GM12878 (cell line): ENCODE measurements around the gene CLEC14A. TPM values are rescaled to one million over a fixed set of nuclear protein-coding genes. Genes with fewer than 3 reads are reported as not detected.

ENCODE experiments used
- ATAC-seq: fragments of 200-7000 bp; cut with Tn5 transposase; 3 replicates; pipeline ENCODE4 v1.9.1; 2020; ENCODE audit warnings: mild to moderate bottlenecking, moderate library complexity
- BruUV-seq: library from RNA; stranded (reverse); fragments of 400-500 nt; replicated peaks from 2 replicates; lab custom pipeline; 2021; lab: Mats Ljungman, UMichigan
- CTCF ChIA-PET: fragments of 300-600 bp; sonication (Branson Sonifier 250); formaldehyde crosslinking; extraction: SDS; loops from one replicate; lab custom pipeline; 2021; ENCODE audit warnings: inconsistent platforms; lab: Yijun Ruan, JAX
- POLR2A ChIA-PET: fragments of 350-600 bp; formaldehyde crosslinking; extraction: SDS; loops from one replicate; lab custom pipeline; 2021; ENCODE audit warnings: inconsistent platforms; lab: Charles Lee
- RAD21 ChIA-PET: fragments of 300-600 bp; sonication (Branson Sonifier 250); formaldehyde crosslinking; loops from one replicate; lab custom pipeline; 2023; ENCODE audit warnings: antibody characterized with exemption; ENCODE audit not compliant: unreplicated experiment; lab: Charles Lee
- SMC1A ChIA-PET: fragments of 300-600 bp; sonication (Branson Sonifier 250); formaldehyde crosslinking; loops from one replicate; lab custom pipeline; 2023; ENCODE audit not compliant: unreplicated experiment, uncharacterized antibody; lab: Charles Lee
- DNase-seq: peaks from one replicate; pipeline ENCODE4 v3.0.0-alpha.2; 2011; ENCODE audit warnings: low read depth, low spot score
- FAIRE-seq: peaks from 3 replicates; lab custom pipeline; 2011; peaks lifted over from hg19 to GRCh38; lab: Jason Lieb, UNC
- H2AFZ ChIP-seq: 2 replicates; pipeline ENCODE4 v1.6.0; 2011; ENCODE audit warnings: low read depth, low read length, control low read depth; ENCODE audit not compliant: control insufficient read depth
- H3K27ac ChIP-seq: 2 replicates; pipeline ENCODE4 v1.5.1; 2011; ENCODE audit warnings: control low read depth; ENCODE audit not compliant: control insufficient read depth, insufficient read depth
- H3K27me3 ChIP-seq, 2 experiments: replicated peaks in 1 of 2; 2 replicates each; pipeline versions ENCODE4 v1.6.0 to v1.6.1; 2011; ENCODE audit warnings: low read length in 1 of 2; ENCODE audit not compliant: control insufficient read depth in 2 of 2, insufficient read depth in 2 of 2
- H3K36me3 ChIP-seq, 2 experiments: 2 replicates each; pipeline ENCODE4 v1.5.1; 2011; ENCODE audit warnings: low read length in 1 of 2; ENCODE audit not compliant: control insufficient read depth in 2 of 2, insufficient read depth in 2 of 2
- H3K4me1 ChIP-seq: 2 replicates; pipeline ENCODE4 v1.6.1; 2011; ENCODE audit warnings: mild to moderate bottlenecking, low read length, moderate library complexity, mixed read lengths; ENCODE audit not compliant: control insufficient read depth, insufficient read depth
- H3K4me2 ChIP-seq: 2 replicates; pipeline ENCODE4 v1.6.0; 2011; ENCODE audit warnings: control low read depth; ENCODE audit not compliant: control insufficient read depth, insufficient read depth
- H3K4me3 ChIP-seq: fragments of 200-600 bp; sonication (generic); 2 replicates; pipeline ENCODE4 v1.5.1; 2016
- H3K79me2 ChIP-seq: 2 replicates; pipeline ENCODE4 v1.6.0; 2011; ENCODE audit warnings: low read length; ENCODE audit not compliant: control insufficient read depth, insufficient read depth
- H3K9ac ChIP-seq: 2 replicates; pipeline ENCODE4 v1.8.0; 2011; ENCODE audit warnings: low read length, control low read depth, mixed read lengths; ENCODE audit not compliant: control insufficient read depth, insufficient read depth
- H3K9me3 ChIP-seq: replicated peaks from 3 replicates; pipeline ENCODE4 v1.5.1; 2011; ENCODE audit warnings: mild to moderate bottlenecking, low read length; ENCODE audit not compliant: control insufficient read depth, insufficient read depth
- H4K20me1 ChIP-seq: 2 replicates; pipeline ENCODE4 v1.6.0; 2011; ENCODE audit not compliant: control insufficient read depth, insufficient read depth
- ATF3 ChIP-seq: IDR thresholded peaks from 2 replicates; pipeline ENCODE4 v1.6.1; 2011; ENCODE audit warnings: low read depth, mild to moderate bottlenecking, low read length, moderate library complexity, borderline replicate concordance; ENCODE audit errors: extremely low read depth
- ATF7 ChIP-seq: fragments of 450-650 bp; IDR thresholded peaks from 2 replicates; pipeline ENCODE4 v1.6.1; 2016; ENCODE audit warnings: low read depth, mild to moderate bottlenecking
- CEBPB ChIP-seq, 2 experiments: fragments of 150-350 bp in 1 of 2; IDR thresholded peaks; 2 replicates each; pipeline ENCODE4 v1.6.1; 2012 to 2014; ENCODE audit warnings: low read depth in 2 of 2, low read length in 2 of 2, borderline replicate concordance in 1 of 2, inconsistent platforms in 1 of 2
- CREB1 ChIP-seq: IDR thresholded peaks from 2 replicates; pipeline ENCODE4 v1.6.1; 2012; ENCODE audit warnings: low read depth, mild to moderate bottlenecking, inconsistent platforms
- CREM ChIP-seq: IDR thresholded peaks from 2 replicates; pipeline ENCODE4 v1.6.1; 2014; ENCODE audit warnings: antibody characterized with exemption, low read depth
- EGR1 ChIP-seq, 2 experiments: IDR thresholded peaks; 1 replicate in 1 of 2; 2 replicates in 1 of 2; pipeline ENCODE4 v1.6.1; 2011 to 2012; ENCODE audit warnings: low read depth in 2 of 2, low read length in 2 of 2, borderline replicate concordance in 1 of 2, mild to moderate bottlenecking in 1 of 2, moderate library complexity in 1 of 2
- KAT2A ChIP-seq: conservative IDR thresholded peaks from 2 replicates; pipeline ENCODE4 v1.6.1; 2011; ENCODE audit warnings: low read depth, low read length; ENCODE audit not compliant: control insufficient read depth
- KDM1A ChIP-seq: fragments of 200-600 bp; sonication (generic); IDR thresholded peaks from 2 replicates; pipeline ENCODE4 v1.6.1; 2016; ENCODE audit warnings: borderline replicate concordance
- SMC3 ChIP-seq: IDR thresholded peaks from 2 replicates; pipeline ENCODE4 v1.6.1; 2011; ENCODE audit warnings: low read length, improper control_type of control experiment, borderline replicate concordance
- STAT1 ChIP-seq: fragments of 450-650 bp; conservative IDR thresholded peaks from 2 replicates; pipeline ENCODE4 v1.6.1; 2014; ENCODE audit warnings: antibody characterized with exemption, mild to moderate bottlenecking
- ZNF622 ChIP-seq: fragments of 450-650 bp; IDR thresholded peaks from 2 replicates; pipeline ENCODE4 v1.6.1; 2017; ENCODE audit warnings: mild to moderate bottlenecking, inconsistent platforms
- WGBS: methylation state at CpG from one replicate; pipeline ENCODE4 v1.1.6; 2016; ENCODE audit warnings: low lambda C conversion rate; ENCODE audit not compliant: insufficient replicate concordance, insufficient coverage; ENCODE audit errors: missing lambda C conversion rate; 5-methylcytosine and 5-hydroxymethylcytosine counted together
- in situ Hi-C: fragments of 300-500 bp; cut with MboI; formaldehyde crosslinking; loops from 9 replicates; pipeline ENCODE4 v1.14.3; 2018; ENCODE audit warnings: mixed read lengths
- intact Hi-C: fragments of 100-400 bp; cut with micrococcal nuclease; formaldehyde crosslinking; loops from one replicate; pipeline ENCODE4 v1.14.2; 2022; ENCODE audit not compliant: unreplicated experiment
- polyA plus RNA-seq, 11 experiments: library from polyadenylated mRNA; depleted of rRNA in 4 of 11; unstranded in 6 of 11; stranded (reverse) in 5 of 11; fragments of >200 nt; fragmentation: Nextera tagmentation in 4 of 11; fragmentation: Illumina TruSeq in 1 of 11; extraction: Ambion mirVana in 4 of 11; extraction: Trizol in 1 of 11; gene quantifications; 1 replicate in 1 of 11; 2 replicates in 10 of 11; pipeline versions ENCODE4 v1.2.1 to v1.2.3, GENCODE V29; 2011 to 2016; ENCODE audit warnings: inconsistent platforms in 2 of 11, missing spikeins in 2 of 11, low read depth in 1 of 11
- total RNA-seq, 4 experiments: library from RNA; depleted of rRNA in 3 of 4; stranded (reverse); fragments of >200 nt in 3 of 4; fragmentation: Illumina TruSeq in 1 of 4; extraction: Trizol in 1 of 4; gene quantifications; 2 replicates each; pipeline versions ENCODE4 v1.2.1 to v1.2.3, GENCODE V29; 2013 to 2021
- TF ChIP-seq, protein P1 (sequence below): IDR thresholded peaks from 2 replicates; pipeline ENCODE4 v1.6.1; 2011; ENCODE audit warnings: mild to moderate bottlenecking, low read depth, low read length, moderate library complexity; ENCODE audit not compliant: insufficient replicate concordance
- TF ChIP-seq, protein P2 (sequence below): IDR thresholded peaks from 2 replicates; pipeline ENCODE4 v1.6.1; 2012; ENCODE audit warnings: low read depth, low read length, improper control_type of control experiment
- TF ChIP-seq, protein P3 (sequence below): IDR thresholded peaks from 2 replicates; pipeline ENCODE4 v1.6.1; 2012; ENCODE audit warnings: low read length, inconsistent platforms

CLEC14A gene
- total and polyA plus RNA-seq, 10 of the 15 experiments (the other 5 are each of a cell fraction or from before 2014, with no cell fraction given): not detected

DNA sequence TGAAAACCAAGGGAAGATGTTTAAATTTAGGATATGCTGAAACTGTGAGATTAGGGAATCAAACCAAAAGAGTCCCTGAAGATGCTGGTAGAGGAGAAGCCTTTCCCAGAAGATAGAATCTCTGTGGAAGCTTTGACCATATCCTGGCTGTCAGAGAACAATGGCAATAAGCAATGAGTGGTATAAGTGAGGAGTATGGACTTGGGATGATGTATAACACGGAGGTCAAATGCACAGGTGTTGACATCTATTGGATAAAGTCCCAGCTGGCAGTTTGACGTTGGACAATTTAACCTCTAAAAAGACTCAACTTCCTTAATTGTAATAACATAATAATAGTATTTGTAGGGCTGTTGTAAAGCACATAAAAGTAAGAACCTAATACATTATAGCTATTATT lies 30.1 kb upstream of the CLEC14A start (continued):
- TF ChIP-seq, protein P1, sequence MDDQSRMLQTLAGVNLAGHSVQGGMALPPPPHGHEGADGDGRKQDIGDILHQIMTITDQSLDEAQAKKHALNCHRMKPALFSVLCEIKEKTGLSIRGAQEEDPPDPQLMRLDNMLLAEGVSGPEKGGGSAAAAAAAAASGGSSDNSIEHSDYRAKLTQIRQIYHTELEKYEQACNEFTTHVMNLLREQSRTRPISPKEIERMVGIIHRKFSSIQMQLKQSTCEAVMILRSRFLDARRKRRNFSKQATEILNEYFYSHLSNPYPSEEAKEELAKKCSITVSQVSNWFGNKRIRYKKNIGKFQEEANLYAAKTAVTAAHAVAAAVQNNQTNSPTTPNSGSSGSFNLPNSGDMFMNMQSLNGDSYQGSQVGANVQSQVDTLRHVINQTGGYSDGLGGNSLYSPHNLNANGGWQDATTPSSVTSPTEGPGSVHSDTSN: no peak

- FAIRE-seq: no peak
These were observed 27.0 kb upstream of the CLEC14A start for GRCh38 chr14:38282936-38283335.

GRCh38 chr14:38280081-38280480 lies 24.2 kb upstream of the CLEC14A start:
- H3K4me3 ChIP-seq: no peak overlapping the region
- 16% methylated on average over 2 of the region's 2 CpGs for WGBS
- intact Hi-C loops: no loop called here
- FAIRE-seq (no peak), DNase-seq (no peak), ATAC-seq (no peak)
- RAD21 ChIA-PET: no interaction called here
- SMC1A ChIA-PET: interaction anchor here (0.9 kb wide), 1 partner anchor 11 kb away, joined by 4 read pairs; no protein-coding TSS in a partner anchor
- H3K27me3 ChIP-seq: no peaks in the 10 kb centered on the region
- in situ Hi-C loops: no loop called here
- H3K4me2 ChIP-seq: no peak overlapping the region
- no peaks in the 10 kb centered on the region for H3K9me3 ChIP-seq
- H3K27ac ChIP-seq: no peak overlapping the region
- H3K4me1 ChIP-seq: no peaks in the 10 kb centered on the region
- no TSS peak for BruUV-seq
- no peak overlapping the region for H3K9ac ChIP-seq
- H3K36me3 ChIP-seq: no peaks in the 10 kb centered on the region
- POLR2A ChIA-PET: no interaction called here
- no peak overlapping the region for H2AFZ ChIP-seq
- CTCF ChIA-PET: no interaction called here
- H3K79me2 ChIP-seq: no peaks in the 10 kb centered on the region
- no peaks in the 10 kb centered on the region for H4K20me1 ChIP-seq
- TF ChIP-seq, protein P2, sequence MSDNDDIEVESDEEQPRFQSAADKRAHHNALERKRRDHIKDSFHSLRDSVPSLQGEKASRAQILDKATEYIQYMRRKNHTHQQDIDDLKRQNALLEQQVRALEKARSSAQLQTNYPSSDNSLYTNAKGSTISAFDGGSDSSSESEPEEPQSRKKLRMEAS: no peak
- TF ChIP-seq STAT1: no peak
- TF ChIP-seq CREM: no peak
- TF ChIP-seq KDM1A: no peak
- no peak for TF ChIP-seq CEBPB (IDR thresholded peaks at IDR 0.05; ENCODE audit: borderline replicate concordance in 1 of 2, low read depth in 2 of 2, low read length in 2 of 2)
- no peak for TF ChIP-seq ATF3
- TF ChIP-seq, protein P3, sequence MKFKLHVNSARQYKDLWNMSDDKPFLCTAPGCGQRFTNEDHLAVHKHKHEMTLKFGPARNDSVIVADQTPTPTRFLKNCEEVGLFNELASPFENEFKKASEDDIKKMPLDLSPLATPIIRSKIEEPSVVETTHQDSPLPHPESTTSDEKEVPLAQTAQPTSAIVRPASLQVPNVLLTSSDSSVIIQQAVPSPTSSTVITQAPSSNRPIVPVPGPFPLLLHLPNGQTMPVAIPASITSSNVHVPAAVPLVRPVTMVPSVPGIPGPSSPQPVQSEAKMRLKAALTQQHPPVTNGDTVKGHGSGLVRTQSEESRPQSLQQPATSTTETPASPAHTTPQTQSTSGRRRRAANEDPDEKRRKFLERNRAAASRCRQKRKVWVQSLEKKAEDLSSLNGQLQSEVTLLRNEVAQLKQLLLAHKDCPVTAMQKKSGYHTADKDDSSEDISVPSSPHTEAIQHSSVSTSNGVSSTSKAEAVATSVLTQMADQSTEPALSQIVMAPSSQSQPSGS: no peak
- no peak for TF ChIP-seq SMC3
- no peak for TF ChIP-seq KAT2A
- no peak for TF ChIP-seq CREB1
- TF ChIP-seq ATF7: no peak
- TF ChIP-seq EGR1 (IDR thresholded peaks at IDR 0.05; ENCODE audit: borderline replicate concordance in 1 of 2, low read depth in 2 of 2, low read length in 2 of 2): no peak

More at GRCh38 chr14:38282936-38283335, 27.0 kb upstream of the CLEC14A start:
- BruUV-seq: no TSS peak
- ChIA-PET RAD21 (no interaction called here), CTCF (no interaction called here), SMC1A (no interaction called here), POLR2A (no interaction called here)
- Histone ChIP-seq H3K36me3 (no peaks in the 10 kb centered on the region), H3K27me3 (no peaks in the 10 kb centered on the region), H4K20me1 (no peaks in the 10 kb centered on the region), H3K4me1 (no peaks in the 10 kb centered on the region), H3K4me2 (no peak overlapping the region), H3K9me3 (no peaks in the 10 kb centered on the region), H3K27ac (no peak overlapping the region), H3K4me3 (no peak overlapping the region), H3K79me2 (no peaks in the 10 kb centered on the region), H2AFZ (no peak overlapping the region), H3K9ac (no peak overlapping the region)
- in situ Hi-C loops: no loop called here
- intact Hi-C loops: no loop called here
- ATAC-seq (no peak), DNase-seq (no peak)
- no peak for TF ChIP-seq ZNF622
- no peak for TF ChIP-seq EGR1 (IDR thresholded peaks at IDR 0.05; ENCODE audit: borderline replicate concordance in 1 of 2, low read depth in 2 of 2, low read length in 2 of 2)
